ENCODE results near the gene APOH. TPM values are rescaled to one million over a fixed set of nuclear protein-coding genes. Genes with fewer than 3 reads are reported as not detected.

Gene APOH
- total and polyA plus RNA-seq, 2 of the 13 experiments (the other 11 are each of a cell fraction or from before 2014, with no cell fraction given), result 4,846 to 5,748 TPM

GRCh38 chr17:66221755-66222530, 7.3 kb downstream of the APOH start (continued):
- peak; percentile 75 for TF ChIP-seq AGO2 (optimal IDR thresholded peaks at IDR 0.05; ENCODE audit: low read depth, low read length)
- TF ChIP-seq ZNF775 (CRISPR knock-in tag; IDR thresholded peaks at IDR 0.05; ENCODE audit: borderline replicate concordance), result no peak
- no peak for TF ChIP-seq EEA1 (CRISPR knock-in tag; IDR thresholded peaks at IDR 0.05; ENCODE audit: borderline replicate concordance)
- TF ChIP-seq XBP1 (CRISPR knock-in tag; IDR thresholded peaks at IDR 0.05), result no peak
- TF ChIP-seq, protein P1, sequence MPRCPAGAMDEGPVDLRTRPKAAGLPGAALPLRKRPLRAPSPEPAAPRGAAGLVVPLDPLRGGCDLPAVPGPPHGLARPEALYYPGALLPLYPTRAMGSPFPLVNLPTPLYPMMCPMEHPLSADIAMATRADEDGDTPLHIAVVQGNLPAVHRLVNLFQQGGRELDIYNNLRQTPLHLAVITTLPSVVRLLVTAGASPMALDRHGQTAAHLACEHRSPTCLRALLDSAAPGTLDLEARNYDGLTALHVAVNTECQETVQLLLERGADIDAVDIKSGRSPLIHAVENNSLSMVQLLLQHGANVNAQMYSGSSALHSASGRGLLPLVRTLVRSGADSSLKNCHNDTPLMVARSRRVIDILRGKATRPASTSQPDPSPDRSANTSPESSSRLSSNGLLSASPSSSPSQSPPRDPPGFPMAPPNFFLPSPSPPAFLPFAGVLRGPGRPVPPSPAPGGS (CRISPR knock-in tag; IDR thresholded peaks at IDR 0.05), result 0 out of 2 replicates have a peak, but pooled peaks have one; percentile 26
- no peak for TF ChIP-seq ZNF329 (CRISPR knock-in tag; IDR thresholded peaks at IDR 0.05; ENCODE audit: low read depth)
- no peak for TF ChIP-seq ZHX2 (IDR thresholded peaks at IDR 0.05; ENCODE audit: low read depth)
- TF ChIP-seq ZHX2 (CRISPR knock-in tag; IDR thresholded peaks at IDR 0.05; ENCODE audit: borderline replicate concordance), result no peak
- peak; percentile 59; the same call in 1 of the 2 replicates for TF ChIP-seq REPIN1 (CRISPR knock-in tag; IDR thresholded peaks at IDR 0.05; ENCODE audit: borderline replicate concordance, low read depth)
- no peak for TF ChIP-seq ZNF446 (CRISPR knock-in tag; IDR thresholded peaks at IDR 0.05)
- TF ChIP-seq POLR2G (IDR thresholded peaks at IDR 0.05; ENCODE audit: low read depth, low read length), result peak; percentile 65
- TF ChIP-seq, protein P2, sequence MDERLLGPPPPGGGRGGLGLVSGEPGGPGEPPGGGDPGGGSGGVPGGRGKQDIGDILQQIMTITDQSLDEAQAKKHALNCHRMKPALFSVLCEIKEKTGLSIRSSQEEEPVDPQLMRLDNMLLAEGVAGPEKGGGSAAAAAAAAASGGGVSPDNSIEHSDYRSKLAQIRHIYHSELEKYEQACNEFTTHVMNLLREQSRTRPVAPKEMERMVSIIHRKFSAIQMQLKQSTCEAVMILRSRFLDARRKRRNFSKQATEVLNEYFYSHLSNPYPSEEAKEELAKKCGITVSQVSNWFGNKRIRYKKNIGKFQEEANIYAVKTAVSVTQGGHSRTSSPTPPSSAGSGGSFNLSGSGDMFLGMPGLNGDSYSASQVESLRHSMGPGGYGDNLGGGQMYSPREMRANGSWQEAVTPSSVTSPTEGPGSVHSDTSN (CRISPR knock-in tag; IDR thresholded peaks at IDR 0.05), result no peak
- TF ChIP-seq SOX6 (IDR thresholded peaks at IDR 0.05), result no peak
- no peak for TF ChIP-seq SOX6 (CRISPR knock-in tag; IDR thresholded peaks at IDR 0.05)
- TF ChIP-seq, protein P3, sequence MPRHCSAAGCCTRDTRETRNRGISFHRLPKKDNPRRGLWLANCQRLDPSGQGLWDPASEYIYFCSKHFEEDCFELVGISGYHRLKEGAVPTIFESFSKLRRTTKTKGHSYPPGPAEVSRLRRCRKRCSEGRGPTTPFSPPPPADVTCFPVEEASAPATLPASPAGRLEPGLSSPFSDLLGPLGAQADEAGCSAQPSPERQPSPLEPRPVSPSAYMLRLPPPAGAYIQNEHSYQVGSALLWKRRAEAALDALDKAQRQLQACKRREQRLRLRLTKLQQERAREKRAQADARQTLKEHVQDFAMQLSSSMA (CRISPR knock-in tag; IDR thresholded peaks at IDR 0.05), result no peak

All from HepG2 (cell line).